Suprapubic skin (tissue), 4 donors: Measurements from ENCODE around the gene SPARCL1. TPM values are rescaled to one million over a fixed set of nuclear protein-coding genes. Genes with fewer than 3 reads are reported as not detected.

Source experiments
- DNase-seq, 2 donors: peaks; one replicate each; pipeline ENCODE4 v3.0.0-alpha.2; 2019; ENCODE audit warnings: low spot score in 2 of 2
- H3K27ac ChIP-seq: fragments of 200-600 bp; sonication (generic); one replicate; pipeline ENCODE4 v1.5.1; 2019
- H3K27me3 ChIP-seq: fragments of 200-600 bp; sonication (generic); one replicate; pipeline ENCODE4 v1.5.1; 2019
- H3K36me3 ChIP-seq: fragments of 200-600 bp; sonication (generic); one replicate; pipeline ENCODE4 v1.5.1; 2019
- H3K4me1 ChIP-seq: fragments of 200-600 bp; sonication (generic); one replicate; pipeline ENCODE4 v1.5.1; 2019
- H3K4me3 ChIP-seq: fragments of 200-600 bp; sonication (generic); one replicate; pipeline ENCODE4 v1.5.1; 2019; ENCODE audit warnings: mild to moderate bottlenecking
- H3K9me3 ChIP-seq: fragments of 200-600 bp; sonication (generic); one replicate; pipeline ENCODE4 v1.5.1; 2019
- CTCF ChIP-seq, 2 donors: fragments of 200-600 bp in 1 of 2; fragments of 450-650 bp in 1 of 2; sonication (generic) in 1 of 2; IDR thresholded peaks; one replicate each; pipeline ENCODE4 v1.5.1; 2016 to 2019; ENCODE audit warnings: antibody characterized with exemption in 2 of 2, mild to moderate bottlenecking in 1 of 2, moderate library complexity in 1 of 2
- EP300 ChIP-seq: sonication (generic); formaldehyde crosslinking; IDR thresholded peaks from one replicate; pipeline ENCODE4 v1.6.1; 2017; ENCODE audit warnings: antibody characterized with exemption
- POLR2A ChIP-seq, 2 donors: fragments of 450-650 bp; IDR thresholded peaks; one replicate each; pipeline ENCODE4 v1.6.1; 2017; ENCODE audit warnings: antibody characterized with exemption in 2 of 2, mild to moderate bottlenecking in 2 of 2, moderate library complexity in 2 of 2
- POLR2AphosphoS5 ChIP-seq, 3 donors: sonication (generic); formaldehyde crosslinking; IDR thresholded peaks; one replicate each; pipeline ENCODE4 v1.6.1; 2017; ENCODE audit warnings: antibody characterized with exemption in 3 of 3
- WGBS: methylation state at CpG from one replicate; pipeline ENCODE4 v1.1.5; 2018; 5-methylcytosine and 5-hydroxymethylcytosine counted together
- total RNA-seq, 4 donors: library from RNA; depleted of rRNA; stranded (reverse); fragments of >200 nt; gene quantifications; one replicate each; pipeline ENCODE4 v1.1.0, GENCODE V29; 2016

Gene SPARCL1
- total RNA-seq, 4 donors from 2014 or later, result 62.3 to 124 (median 84.0) TPM

DNA sequence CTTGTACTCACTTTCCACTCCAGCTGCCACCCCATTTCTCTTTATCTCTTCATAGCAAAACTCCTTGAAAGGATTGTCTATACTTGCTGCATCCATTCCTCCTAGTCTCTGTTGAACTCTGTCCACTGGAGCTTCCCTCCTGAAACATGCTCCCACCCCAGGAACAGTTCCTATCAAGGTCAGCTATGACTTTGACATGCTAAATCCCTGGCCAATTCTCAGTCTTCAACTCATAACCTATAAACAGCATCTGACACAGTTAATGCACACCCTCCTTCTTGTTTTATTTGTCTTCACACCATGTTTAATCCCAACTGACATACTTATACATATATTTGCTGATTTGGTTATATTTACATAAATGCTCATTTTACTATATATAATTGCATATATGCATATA lies 47.8 kb downstream of the SPARCL1 start:
- TF ChIP-seq CTCF (IDR thresholded peaks at IDR 0.05), result no peak
- TF ChIP-seq EP300, result no peak
- no peak for TF ChIP-seq POLR2A (IDR thresholded peaks at IDR 0.05)
- TF ChIP-seq POLR2AphosphoS5 (IDR thresholded peaks at IDR 0.05), result no peak
- Histone ChIP-seq H3K4me3 (no peak overlapping the region), H3K4me1 (no peaks in the 10 kb centered on the region), H3K27me3 (no peaks in the 10 kb centered on the region), H3K9me3 (no peaks in the 10 kb centered on the region), H3K36me3 (no peaks in the 10 kb centered on the region), H3K27ac (no peak overlapping the region)
- DNase-seq, result no peak

DNA sequence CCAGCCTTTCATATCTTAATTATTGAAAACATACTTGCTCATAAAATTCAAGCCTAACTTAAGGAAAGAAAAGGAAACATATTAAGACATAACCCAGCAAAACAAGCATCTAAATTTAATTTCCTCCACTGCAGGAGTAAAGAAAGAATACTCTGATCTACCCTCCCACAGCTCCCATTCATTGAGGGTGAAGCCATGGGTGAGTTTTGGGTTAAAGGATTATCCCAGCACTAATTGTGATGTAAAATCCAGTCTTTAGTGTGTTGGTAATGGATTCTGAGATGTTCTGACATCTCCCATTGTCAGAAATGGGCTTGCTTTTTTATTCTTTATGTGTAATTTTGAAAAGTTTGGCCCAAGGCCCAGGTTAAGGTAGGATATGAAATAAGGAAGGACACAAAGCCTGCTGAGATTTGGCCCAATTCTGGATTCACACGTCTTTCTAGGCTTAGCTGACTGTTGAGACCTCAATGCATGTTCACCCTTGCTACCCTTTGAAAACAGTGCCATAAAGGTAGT lies 50.4 kb downstream of the SPARCL1 start:
- TF ChIP-seq EP300 (no peak), POLR2AphosphoS5 (IDR thresholded peaks at IDR 0.05) (no peak), CTCF (IDR thresholded peaks at IDR 0.05) (no peak), POLR2A (IDR thresholded peaks at IDR 0.05) (no peak)
- Histone ChIP-seq H3K27ac (no peak overlapping the region), H3K36me3 (no peaks in the 10 kb centered on the region), H3K9me3 (no peaks in the 10 kb centered on the region), H3K4me1 (no peaks in the 10 kb centered on the region), H3K27me3 (no peaks in the 10 kb centered on the region), H3K4me3 (no peak overlapping the region)
- DNase-seq, result no peak
- 74% methylated on average over 1 of the region's 1 CpG for WGBS

DNA sequence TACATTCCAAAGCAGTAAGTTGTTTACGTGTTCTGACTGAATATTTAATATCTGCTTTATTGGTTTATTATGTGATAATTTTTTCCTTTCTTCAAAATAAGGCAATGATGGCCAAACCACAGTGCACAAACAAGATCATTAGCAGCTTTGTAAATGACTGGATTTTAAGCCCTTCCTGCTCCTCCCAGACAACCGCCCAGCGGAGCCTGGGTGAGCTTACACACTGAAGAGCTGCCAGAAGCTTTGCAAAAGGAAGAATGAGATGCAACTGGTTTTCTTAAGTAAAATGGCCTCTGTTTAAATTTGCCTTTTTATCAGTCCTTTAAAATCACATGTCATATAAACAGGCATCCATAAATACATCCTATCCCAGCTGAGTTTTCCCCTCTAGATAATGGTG lies 52.2 kb downstream of the SPARCL1 start:
- no peak overlapping the region for H3K4me3 ChIP-seq
- DNase-seq, result no peak
- H3K27ac ChIP-seq, result no peak overlapping the region
- H3K27me3 ChIP-seq, result no peaks in the 10 kb centered on the region
- no peak for TF ChIP-seq CTCF (IDR thresholded peaks at IDR 0.05)
- TF ChIP-seq EP300, result no peak
- TF ChIP-seq POLR2AphosphoS5 (IDR thresholded peaks at IDR 0.05), result no peak
- TF ChIP-seq POLR2A (IDR thresholded peaks at IDR 0.05), result no peak
- no peaks in the 10 kb centered on the region for H3K4me1 ChIP-seq
- WGBS, result 50% methylated on average over 3 of the region's 3 CpGs
- H3K36me3 ChIP-seq, result no peaks in the 10 kb centered on the region
- no peaks in the 10 kb centered on the region for H3K9me3 ChIP-seq

- H3K27me3 ChIP-seq, result no peaks in the 10 kb centered on the region
- WGBS, result 89% methylated on average over 6 of the region's 6 CpGs
- H3K36me3 ChIP-seq, result no peaks in the 10 kb centered on the region
- no peaks in the 10 kb centered on the region for H3K4me1 ChIP-seq
- H3K9me3 ChIP-seq, result no peaks in the 10 kb centered on the region
- DNase-seq, result no peak
- no peak overlapping the region for H3K4me3 ChIP-seq
- no peak overlapping the region for H3K27ac ChIP-seq
- no peak for TF ChIP-seq EP300
- TF ChIP-seq POLR2AphosphoS5 (IDR thresholded peaks at IDR 0.05), result no peak
- no peak for TF ChIP-seq POLR2A (IDR thresholded peaks at IDR 0.05)
- TF ChIP-seq CTCF (IDR thresholded peaks at IDR 0.05), result no peak
These were observed 59.8 kb downstream of the SPARCL1 start for GRCh38 chr4:87469390-87469789.

DNA sequence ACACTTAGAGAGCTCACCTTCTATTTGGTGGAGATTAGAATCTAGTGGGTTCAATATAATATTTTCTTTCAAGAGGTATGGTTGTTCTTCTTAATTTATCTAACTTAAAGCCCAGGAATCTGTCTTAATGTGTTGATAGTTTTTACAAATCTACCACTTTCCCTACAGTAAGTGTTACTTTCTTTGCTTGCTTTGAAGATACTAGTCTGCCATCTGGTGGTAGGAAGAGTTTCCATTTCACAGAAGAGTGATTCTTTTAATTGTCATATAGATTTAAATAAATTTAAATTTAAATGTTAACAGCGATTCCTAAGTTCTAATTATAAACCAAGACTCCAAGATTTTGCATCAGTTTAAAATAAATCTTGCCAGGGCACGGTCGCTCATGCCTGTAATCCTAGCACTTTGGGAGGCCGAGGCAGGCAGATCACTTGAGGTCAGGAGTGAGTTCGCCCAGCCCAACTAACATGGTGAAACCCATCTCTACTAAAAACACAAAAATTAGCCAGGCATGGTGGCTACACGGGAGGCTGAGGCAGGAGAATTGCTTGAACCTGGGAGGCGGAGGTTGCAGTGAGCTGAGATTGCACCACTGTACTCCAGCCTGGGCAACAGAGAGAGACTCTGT lies 63.3 kb downstream of the SPARCL1 start:
- Histone ChIP-seq H3K9me3 (no peaks in the 10 kb centered on the region), H3K27ac (no peak overlapping the region), H3K4me1 (no peaks in the 10 kb centered on the region), H3K27me3 (no peaks in the 10 kb centered on the region), H3K4me3 (no peak overlapping the region), H3K36me3 (no peaks in the 10 kb centered on the region)
- TF ChIP-seq CTCF (IDR thresholded peaks at IDR 0.05), result peak; percentile 28 to 45
- no peak for TF ChIP-seq EP300
- WGBS, result 44% methylated on average over 7 of the region's 7 CpGs
- DNase-seq, result no peak
